ENCODE results near the gene COBL.

DNA sequence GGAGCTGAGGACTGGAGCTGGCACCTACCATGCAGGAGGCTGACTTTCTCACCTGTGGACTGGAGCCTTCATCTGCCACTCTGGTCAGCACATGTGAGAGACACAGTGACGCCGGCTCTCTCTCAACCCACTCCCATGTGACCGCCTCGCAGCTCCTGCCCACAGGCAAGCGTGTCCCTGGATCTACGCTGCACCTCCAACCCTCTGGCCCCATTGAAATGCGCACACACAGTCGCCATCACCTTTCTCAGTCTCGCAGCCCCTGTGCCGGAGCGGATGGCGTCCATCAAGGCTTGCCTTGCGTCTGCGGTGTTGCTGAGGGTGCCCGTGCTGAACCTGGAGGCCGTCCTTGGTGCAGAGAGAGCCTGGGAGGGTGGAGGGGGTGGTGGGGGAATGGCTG, 291.7 kb downstream of the COBL start:
- no peak for TF ChIP-seq CTCF (IDR thresholded peaks at IDR 0.05; ENCODE audit: control extremely low read depth in 1 of 3, insufficient read depth in 1 of 3, low read depth in 1 of 3, low read length in 3 of 3)
- TF ChIP-seq TBP (IDR thresholded peaks at IDR 0.05; ENCODE audit: low read depth, low read length): no peak
- no peak; the same call in 1 of the 2 replicates for TF ChIP-seq POLR2AphosphoS5 (IDR thresholded peaks at IDR 0.05; ENCODE audit: low read depth, low read length)
- no peak for TF ChIP-seq POLR2A (IDR thresholded peaks at IDR 0.05; ENCODE audit: control extremely low read depth in 1 of 2, low read depth in 2 of 2, low read length in 2 of 2)
- TF ChIP-seq RBBP5 (IDR thresholded peaks at IDR 0.05; ENCODE audit: borderline replicate concordance, low read depth, low read length): no peak
- TF ChIP-seq, protein P1, sequence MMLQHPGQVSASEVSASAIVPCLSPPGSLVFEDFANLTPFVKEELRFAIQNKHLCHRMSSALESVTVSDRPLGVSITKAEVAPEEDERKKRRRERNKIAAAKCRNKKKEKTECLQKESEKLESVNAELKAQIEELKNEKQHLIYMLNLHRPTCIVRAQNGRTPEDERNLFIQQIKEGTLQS (IDR thresholded peaks at IDR 0.05; ENCODE audit: insufficient read depth, low read depth, low read length): no peak
- TF ChIP-seq SP4 (IDR thresholded peaks at IDR 0.05; ENCODE audit: low read length): no peak
- TF ChIP-seq GABPA (IDR thresholded peaks at IDR 0.05; ENCODE audit: borderline replicate concordance, insufficient read depth, low read length): no peak
- TF ChIP-seq KDM5A (IDR thresholded peaks at IDR 0.05; ENCODE audit: low read length): no peak
- no peak for TF ChIP-seq RNF2 (IDR thresholded peaks at IDR 0.05; ENCODE audit: borderline replicate concordance, low read depth, low read length, missing control alignments, poor library complexity, severe bottlenecking)
- no peak for TF ChIP-seq CEBPB (IDR thresholded peaks at IDR 0.05; ENCODE audit: low read depth, low read length)
